Measurements from ENCODE around the gene ATG16L2. TPM values are rescaled to one million over a fixed set of nuclear protein-coding genes. Genes with fewer than 3 reads are reported as not detected.

Gene ATG16L2
- total and polyA plus RNA-seq, 9 of the 15 experiments (the other 6 are each of a cell fraction or from before 2014, with no cell fraction given): 0.18 to 11.2 (median 6.2) TPM

DNA sequence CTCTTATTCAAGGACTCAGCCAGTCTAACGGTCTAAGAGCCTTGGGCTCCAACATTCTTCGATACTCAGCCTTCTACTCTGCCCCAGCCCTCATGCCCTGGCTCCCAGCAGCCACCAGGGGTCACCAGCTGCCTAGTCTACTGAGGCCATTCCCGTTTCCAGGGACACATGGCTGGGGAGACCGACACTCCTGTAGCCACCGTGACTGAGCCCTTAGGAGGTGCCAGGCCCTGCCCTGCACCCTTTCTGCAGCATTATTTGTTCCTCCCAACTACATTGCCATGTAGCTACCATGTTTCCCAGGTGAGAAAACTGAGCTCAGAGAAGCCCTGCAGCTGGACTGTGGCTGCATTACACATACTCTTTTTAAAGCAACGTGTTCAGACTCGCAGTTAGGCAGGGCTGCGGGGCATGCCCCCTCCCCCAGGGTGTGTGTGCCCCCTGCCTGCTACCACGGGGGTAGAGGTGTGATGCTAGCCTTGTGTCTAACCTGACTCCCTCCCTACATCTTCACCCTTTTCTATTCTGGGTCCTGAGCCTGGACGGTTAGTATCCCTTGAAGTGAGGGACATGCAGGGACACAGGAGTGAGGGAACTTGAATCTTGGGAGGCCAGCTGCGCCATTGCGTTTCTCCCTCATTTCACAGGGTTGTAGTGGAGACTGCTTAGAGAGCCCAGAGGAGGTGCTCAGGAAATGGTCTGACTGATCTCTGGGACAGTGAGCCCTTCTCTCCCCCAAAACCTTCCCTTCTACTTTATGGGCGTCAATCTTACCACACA is 17.5 kb downstream of the ATG16L2 start (continued):
- no peak for TF ChIP-seq RHOXF2B (CRISPR knock-in tag; conservative IDR thresholded peaks at IDR 0.05)

DNA sequence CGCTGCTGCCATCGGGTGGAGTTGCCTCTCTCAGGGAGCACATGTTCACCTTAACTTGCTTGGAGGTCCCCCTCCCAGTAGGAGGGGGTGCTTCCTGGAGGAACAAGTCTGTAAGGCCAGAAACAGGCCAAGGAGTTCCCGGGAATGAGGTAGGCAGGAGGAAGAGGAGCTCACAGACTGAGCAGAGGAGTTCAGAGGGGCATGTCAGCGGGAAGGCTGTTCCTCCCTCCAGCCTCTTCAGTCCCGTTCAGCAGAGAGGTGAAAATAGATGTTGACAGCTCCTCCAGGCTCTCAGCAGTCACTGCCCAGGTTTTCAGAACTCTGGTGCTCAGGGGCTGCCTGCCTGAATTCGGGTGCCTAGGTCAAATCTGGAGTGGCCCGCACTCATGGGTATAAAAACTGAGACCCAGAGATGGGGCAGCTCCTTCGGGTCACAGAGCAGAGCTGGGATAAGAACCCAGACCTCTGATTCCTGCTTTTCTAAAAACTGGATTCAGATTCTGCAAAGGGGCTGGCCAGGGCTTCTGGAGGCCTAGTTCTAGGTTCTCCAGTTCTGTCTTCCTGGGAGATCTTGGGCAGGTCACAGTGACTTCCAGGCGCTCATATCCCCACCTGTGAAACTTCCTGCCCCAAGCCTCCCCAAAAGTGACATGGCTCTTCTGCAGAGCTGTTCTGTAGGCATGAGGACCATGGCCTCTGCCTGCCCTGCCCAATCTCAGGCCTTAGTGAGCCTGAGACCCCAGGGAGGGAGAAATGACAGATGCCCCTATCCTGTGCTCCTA is 18.3 kb downstream of the ATG16L2 start:
- H3K9me3 ChIP-seq (replicated peaks; ENCODE audit: control insufficient read depth, insufficient read depth, low read depth, low read length): no peaks in the 10 kb centered on the region
- 0 out of 3 replicates have a peak, but pooled peaks cover 2% of the 10 kb centered on the region for H3K36me3 ChIP-seq (ENCODE audit: control insufficient read depth, insufficient read depth, low read length)
- H3K27me3 ChIP-seq (ENCODE audit: control insufficient read depth in 2 of 2, insufficient read depth in 2 of 2, low read length in 2 of 2): no peaks in the 10 kb centered on the region
- no TSS peak for BruUV-seq (replicated peaks)
- H2AFZ ChIP-seq (ENCODE audit: low read depth, low read length): no peak overlapping the region
- in situ Hi-C loops (cut with MboI) (loop anchor here (5.0 kb wide), 1 partner anchor 345 kb away; no protein-coding TSS in a partner anchor), intact Hi-C loops (cut with micrococcal nuclease) (loop anchor here (5.0 to 10.0 kb wide), 3 partner anchors 248 to 500 kb away; no protein-coding TSS in a partner anchor)
- H3K9ac ChIP-seq (ENCODE audit: insufficient read depth in 1 of 2, low read depth in 2 of 2, low read length in 2 of 2): no peak overlapping the region
- H4K20me1 ChIP-seq (replicated peaks; ENCODE audit: control insufficient read depth, insufficient read depth, low read length): 0 out of 2 replicates have a peak, but pooled peaks cover 3% of the 10 kb centered on the region
- DNase-seq (ENCODE audit: extremely low read depth in 1 of 4, low spot score in 3 of 4) (no peak), FAIRE-seq (no peak), ATAC-seq (no peak)
- 54% methylated on average over 9 of the region's 9 CpGs for WGBS (ENCODE audit: insufficient coverage, low coverage, missing lambda C conversion rate)
- H3K79me2 ChIP-seq (ENCODE audit: control insufficient read depth, insufficient read depth, low read length): no peaks in the 10 kb centered on the region
- TF ChIP-seq SNRNP70 (optimal IDR thresholded peaks at IDR 0.05; ENCODE audit: low read depth, low read length) (no peak), SMARCA4 (IDR thresholded peaks at IDR 0.05) (no peak)
- no peak overlapping the region for H3K27ac ChIP-seq (ENCODE audit: extremely low read depth, low read depth, low read length)
- H3K4me2 ChIP-seq (ENCODE audit: insufficient read depth, low read length): no peak overlapping the region
- CTCF ChIA-PET (ENCODE audit: low intra/inter-chr PET ratio): interaction anchor here (1.4 to 3.5 kb wide), 4 partner anchors 345 to 457 kb away, joined by 8 to 47 read pairs (median 9); no protein-coding TSS in a partner anchor
- POLR2A ChIA-PET: interaction anchor here (0.6 to 1.6 kb wide), 6 partner anchors 8 to 561 kb away, joined by 3 to 4 read pairs (median 3); no protein-coding TSS in a partner anchor
- no peak overlapping the region for H3K4me3 ChIP-seq
- no peaks in the 10 kb centered on the region for H3K9me1 ChIP-seq (ENCODE audit: control insufficient read depth, insufficient read depth, low read length)
- H3K4me1 ChIP-seq (replicated peaks in 1 of 2; ENCODE audit: control insufficient read depth in 2 of 2, insufficient read depth in 2 of 2, low read length in 2 of 2): peaks cover 0 to 12% of the 10 kb centered on the region in 2 experiments; a peak in 4 of 5 replicates

Data from K562 (cell line).